HG03066 (cell line): ENCODE data around the gene PHF21A.
"Not testable (repeated sequence)": the region's sequence is repeated elsewhere in the genome, so short reads cannot be mapped to it uniquely, and the experiment has no call there.

Experiments
- ATAC-seq: cut with Tn5 transposase; IDR thresholded peaks from one replicate; pipeline ENCODE4 v1.9.1; 2021; ENCODE audit warnings: low read depth; ENCODE audit not compliant: unreplicated experiment

PHF21A gene

GRCh38 chr11:46120346-46121300 lies 631 bp downstream of the PHF21A start:
- no peak for ATAC-seq

GRCh38 chr11:46119352-46120216 lies 1.7 kb downstream of the PHF21A start:
- no peak for ATAC-seq

- no peak for ATAC-seq
Observed at GRCh38 chr11:46118702-46119351, 2.4 kb downstream of the PHF21A start.

- no peak for ATAC-seq
Observed at GRCh38 chr11:46117842-46118241, 3.4 kb downstream of the PHF21A start.

GRCh38 chr11:46116712-46117037 lies 4.6 kb downstream of the PHF21A start:
- ATAC-seq = not testable (repeated sequence)

- no peak for ATAC-seq
Observed at GRCh38 chr11:46116007-46116711, 5.1 kb downstream of the PHF21A start.

GRCh38 chr11:46114961-46115360 lies 6.3 kb downstream of the PHF21A start:
- no peak for ATAC-seq

GRCh38 chr11:46114378-46114777 lies 6.9 kb downstream of the PHF21A start:
- no peak for ATAC-seq

GRCh38 chr11:46112961-46113607 lies 8.2 kb downstream of the PHF21A start:
- no peak for ATAC-seq

GRCh38 chr11:46108751-46109150 lies 12.5 kb downstream of the PHF21A start:
- no peak for ATAC-seq

- no peak for ATAC-seq
Observed at GRCh38 chr11:46107780-46108179, 13.5 kb downstream of the PHF21A start.

- ATAC-seq = no peak
Observed at GRCh38 chr11:46107408-46107718, 13.9 kb downstream of the PHF21A start.

- ATAC-seq = no peak
Observed at GRCh38 chr11:46106530-46107407, 14.5 kb downstream of the PHF21A start.

- ATAC-seq = no peak
Observed at GRCh38 chr11:46105926-46106325, 15.3 kb downstream of the PHF21A start.

GRCh38 chr11:46105134-46105628 lies 16.1 kb downstream of the PHF21A start:
- ATAC-seq = no peak

GRCh38 chr11:46102843-46103242 lies 18.4 kb downstream of the PHF21A start:
- ATAC-seq = no peak

- ATAC-seq = peak; percentile 91
Observed at GRCh38 chr11:46100670-46101069, 20.6 kb downstream of the PHF21A start.

- no peak for ATAC-seq
Observed at GRCh38 chr11:46099963-46100316, 21.3 kb downstream of the PHF21A start.

- no peak for ATAC-seq
Observed at GRCh38 chr11:46090375-46090774, 30.9 kb downstream of the PHF21A start.
